Measurements from ENCODE around the gene KLHL29.

The KLHL29 gene

GRCh38 chr2:23655934-23656596 lies 271.1 kb downstream of the KLHL29 start:
- Histone ChIP-seq H2AFZ (ENCODE audit: low read length) (no peak overlapping the region), H3K4me1 (ENCODE audit: control insufficient read depth in 2 of 2, insufficient read depth in 1 of 2, low read depth in 1 of 2, low read length in 2 of 2) (peaks cover 0 to 11% of the 10 kb centered on the region in 2 donors), H3K23ac (ENCODE audit: low read depth, low read length, poor library complexity) (no peak overlapping the region), H2AK5ac (ENCODE audit: low read depth, low read length) (no peak overlapping the region), H3K18ac (ENCODE audit: low read length) (peak overlapping the region; percentile 38), H2BK12ac (ENCODE audit: low read length) (no peak overlapping the region), H3K27ac (replicated peaks; ENCODE audit: low read length) (no peak overlapping the region), H3K14ac (ENCODE audit: low read length) (peak overlapping the region; percentile 41), H3K36me3 (replicated peaks in 1 of 2; ENCODE audit: control insufficient read depth in 2 of 2, insufficient read depth in 2 of 2, low read length in 2 of 2) (peaks cover 0 to 3% of the 10 kb centered on the region in 2 donors), H3K4ac (ENCODE audit: low read length) (no peak overlapping the region), H2BK15ac (ENCODE audit: low read length) (no peak overlapping the region), H2BK120ac (ENCODE audit: low read depth, low read length) (peak overlapping the region; percentile 47), H4K91ac (ENCODE audit: low read depth, low read length, poor library complexity) (no peak overlapping the region), H3K9me3 (replicated peaks in 1 of 2; ENCODE audit: control insufficient read depth in 2 of 2, insufficient read depth in 1 of 2, low read depth in 1 of 2, low read length in 2 of 2) (peaks cover 3% of the 10 kb centered on the region in 2 donors), H3K79me1 (ENCODE audit: low read depth, low read length) (no peaks in the 10 kb centered on the region), H3K27me3 (ENCODE audit: control insufficient read depth in 3 of 3, insufficient read depth in 3 of 3, low read depth in 1 of 3, low read length in 3 of 3) (no peaks in the 10 kb centered on the region), H3K4me3 (ENCODE audit: low read length in 2 of 2) (no peak overlapping the region), H4K8ac (ENCODE audit: low read depth, low read length) (no peak overlapping the region), H2BK5ac (ENCODE audit: low read length) (no peak overlapping the region), H3K4me2 (ENCODE audit: insufficient read depth, low read length, poor library complexity, severe bottlenecking) (no peak overlapping the region), H3K9ac (ENCODE audit: low read depth, low read length, poor library complexity) (no peak overlapping the region)
- no peak for DNase-seq (ENCODE audit: low spot score)
- WGBS, 2 donors (ENCODE audit: extremely low coverage in 2 of 2, insufficient read length in 2 of 2, insufficient replicate concordance in 1 of 2), result no CpG with 5 or more reads among the region's 19 CpGs

- Histone ChIP-seq H3K9me3 (replicated peaks in 1 of 2; ENCODE audit: control insufficient read depth in 2 of 2, insufficient read depth in 1 of 2, low read depth in 1 of 2, low read length in 2 of 2) (no peaks in the 10 kb centered on the region), H3K27me3 (ENCODE audit: control insufficient read depth in 3 of 3, insufficient read depth in 3 of 3, low read depth in 1 of 3, low read length in 3 of 3) (no peaks in the 10 kb centered on the region), H3K23ac (ENCODE audit: low read depth, low read length, poor library complexity) (no peak overlapping the region), H3K4me2 (ENCODE audit: insufficient read depth, low read length, poor library complexity, severe bottlenecking) (no peak overlapping the region), H3K79me1 (ENCODE audit: low read depth, low read length) (no peaks in the 10 kb centered on the region), H3K4me3 (ENCODE audit: low read length in 2 of 2) (no peak overlapping the region), H2AFZ (ENCODE audit: low read length) (no peak overlapping the region), H3K4me1 (ENCODE audit: control insufficient read depth in 2 of 2, insufficient read depth in 1 of 2, low read depth in 1 of 2, low read length in 2 of 2) (peaks cover 0 to 11% of the 10 kb centered on the region in 2 donors), H4K91ac (ENCODE audit: low read depth, low read length, poor library complexity) (no peak overlapping the region), H3K14ac (ENCODE audit: low read length) (peak overlapping the region; percentile 41), H3K36me3 (replicated peaks in 1 of 2; ENCODE audit: control insufficient read depth in 2 of 2, insufficient read depth in 2 of 2, low read length in 2 of 2) (no peaks in the 10 kb centered on the region), H2BK12ac (ENCODE audit: low read length) (no peak overlapping the region), H2BK120ac (ENCODE audit: low read depth, low read length) (peak overlapping the region; percentile 47), H2BK5ac (ENCODE audit: low read length) (no peak overlapping the region), H2AK5ac (ENCODE audit: low read depth, low read length) (no peak overlapping the region), H3K18ac (ENCODE audit: low read length) (peak overlapping the region; percentile 38), H2BK15ac (ENCODE audit: low read length) (no peak overlapping the region), H4K8ac (ENCODE audit: low read depth, low read length) (no peak overlapping the region), H3K27ac (replicated peaks; ENCODE audit: low read length) (no peak overlapping the region), H3K9ac (ENCODE audit: low read depth, low read length, poor library complexity) (no peak overlapping the region), H3K4ac (ENCODE audit: low read length) (no peak overlapping the region)
- WGBS, 2 donors (ENCODE audit: extremely low coverage in 2 of 2, insufficient read length in 2 of 2, insufficient replicate concordance in 1 of 2), result no CpG with 5 or more reads among the region's 10 CpGs
- DNase-seq (ENCODE audit: low spot score), result no peak
These were observed 271.6 kb downstream of the KLHL29 start for GRCh38 chr2:23656597-23656973.

GRCh38 chr2:23657371-23657770 lies 272.4 kb downstream of the KLHL29 start:
- no peak overlapping the region for H3K27ac ChIP-seq (replicated peaks; ENCODE audit: low read length)

GRCh38 chr2:23657934-23658333 lies 273.0 kb downstream of the KLHL29 start:
- H3K4me1 ChIP-seq (ENCODE audit: control insufficient read depth in 2 of 2, insufficient read depth in 1 of 2, low read depth in 1 of 2, low read length in 2 of 2), result peaks cover 0 to 12% of the 10 kb centered on the region in 2 donors
- H3K9me3 ChIP-seq (replicated peaks in 1 of 2; ENCODE audit: control insufficient read depth in 2 of 2, insufficient read depth in 1 of 2, low read depth in 1 of 2, low read length in 2 of 2), result no peaks in the 10 kb centered on the region
- H2BK15ac ChIP-seq (ENCODE audit: low read length), result peak overlapping the region; percentile 27
- no CpG with 5 or more reads among the region's 7 CpGs for WGBS, 2 donors (ENCODE audit: extremely low coverage in 2 of 2, insufficient read length in 2 of 2, insufficient replicate concordance in 1 of 2)
- H2BK12ac ChIP-seq (ENCODE audit: low read length), result peak overlapping the region; percentile 42
- H3K4ac ChIP-seq (ENCODE audit: low read length), result no peak overlapping the region
- H2BK120ac ChIP-seq (ENCODE audit: low read depth, low read length), result no peak overlapping the region
- H4K8ac ChIP-seq (ENCODE audit: low read depth, low read length), result no peak overlapping the region
- no peak overlapping the region for H3K14ac ChIP-seq (ENCODE audit: low read length)
- H2AK5ac ChIP-seq (ENCODE audit: low read depth, low read length), result peak overlapping the region; percentile 59
- no peaks in the 10 kb centered on the region for H3K36me3 ChIP-seq (replicated peaks in 1 of 2; ENCODE audit: control insufficient read depth in 2 of 2, insufficient read depth in 2 of 2, low read length in 2 of 2)
- H3K27ac ChIP-seq (replicated peaks; ENCODE audit: low read length), result no peak overlapping the region
- H2BK5ac ChIP-seq (ENCODE audit: low read length), result no peak overlapping the region
- H3K18ac ChIP-seq (ENCODE audit: low read length), result peak overlapping the region; percentile 79
- DNase-seq (ENCODE audit: low spot score), result no peak
- no peak overlapping the region for H4K91ac ChIP-seq (ENCODE audit: low read depth, low read length, poor library complexity)
- H3K4me2 ChIP-seq (ENCODE audit: insufficient read depth, low read length, poor library complexity, severe bottlenecking), result no peak overlapping the region
- no peak overlapping the region for H2AFZ ChIP-seq (ENCODE audit: low read length)
- H3K4me3 ChIP-seq (ENCODE audit: low read length in 2 of 2), result no peak overlapping the region
- peak overlapping the region; percentile 44 for H3K23ac ChIP-seq (ENCODE audit: low read depth, low read length, poor library complexity)
- H3K27me3 ChIP-seq (ENCODE audit: control insufficient read depth in 3 of 3, insufficient read depth in 3 of 3, low read depth in 1 of 3, low read length in 3 of 3), result peaks cover 0 to 5% (median 0%) of the 10 kb centered on the region in 3 experiments
- peak overlapping the region; percentile 27 for H3K9ac ChIP-seq (ENCODE audit: low read depth, low read length, poor library complexity)
- no peaks in the 10 kb centered on the region for H3K79me1 ChIP-seq (ENCODE audit: low read depth, low read length)

More at GRCh38 chr2:23657371-23657770, 272.4 kb downstream of the KLHL29 start:
- Histone ChIP-seq H3K36me3 (replicated peaks in 1 of 2; ENCODE audit: control insufficient read depth in 2 of 2, insufficient read depth in 2 of 2, low read length in 2 of 2) (no peaks in the 10 kb centered on the region), H3K23ac (ENCODE audit: low read depth, low read length, poor library complexity) (no peak overlapping the region), H3K9me3 (replicated peaks in 1 of 2; ENCODE audit: control insufficient read depth in 2 of 2, insufficient read depth in 1 of 2, low read depth in 1 of 2, low read length in 2 of 2) (no peaks in the 10 kb centered on the region), H4K8ac (ENCODE audit: low read depth, low read length) (no peak overlapping the region), H2AFZ (ENCODE audit: low read length) (no peak overlapping the region), H3K4me3 (ENCODE audit: low read length in 2 of 2) (no peak overlapping the region), H3K14ac (ENCODE audit: low read length) (no peak overlapping the region), H2BK5ac (ENCODE audit: low read length) (no peak overlapping the region), H2BK120ac (ENCODE audit: low read depth, low read length) (no peak overlapping the region), H4K91ac (ENCODE audit: low read depth, low read length, poor library complexity) (no peak overlapping the region), H2AK5ac (ENCODE audit: low read depth, low read length) (peak overlapping the region; percentile 59), H3K4me1 (ENCODE audit: control insufficient read depth in 2 of 2, insufficient read depth in 1 of 2, low read depth in 1 of 2, low read length in 2 of 2) (peaks cover 0 to 11% of the 10 kb centered on the region in 2 donors), H2BK15ac (ENCODE audit: low read length) (no peak overlapping the region), H3K18ac (ENCODE audit: low read length) (no peak overlapping the region), H3K9ac (ENCODE audit: low read depth, low read length, poor library complexity) (no peak overlapping the region), H3K79me1 (ENCODE audit: low read depth, low read length) (no peaks in the 10 kb centered on the region), H2BK12ac (ENCODE audit: low read length) (no peak overlapping the region), H3K4me2 (ENCODE audit: insufficient read depth, low read length, poor library complexity, severe bottlenecking) (no peak overlapping the region), H3K4ac (ENCODE audit: low read length) (no peak overlapping the region), H3K27me3 (ENCODE audit: control insufficient read depth in 3 of 3, insufficient read depth in 3 of 3, low read depth in 1 of 3, low read length in 3 of 3) (no peaks in the 10 kb centered on the region)
- WGBS, 2 donors (ENCODE audit: extremely low coverage in 2 of 2, insufficient read length in 2 of 2, insufficient replicate concordance in 1 of 2), result no CpG with 5 or more reads among the region's 1 CpG
- no peak for DNase-seq (ENCODE audit: low spot score)
